WERI-Rb-1 (cell line): ENCODE data around the gene TBC1D1.
A peak's percentile ranks its signal among the peaks of the same experiment; 100 is the strongest.

Experiments used
- DNase-seq: peaks from one replicate; pipeline ENCODE4 v3.0.0-alpha.2; 2020
- H3K27ac ChIP-seq: fragments of 250-450 bp; sonication (Bioruptor Pico); 2 replicates; pipeline ENCODE4 v1.5.1; 2020; ENCODE audit warnings: mild to moderate bottlenecking, moderate library complexity
- H3K27me3 ChIP-seq: fragments of 250-450 bp; sonication (Bioruptor Pico); 2 replicates; pipeline ENCODE4 v1.5.1; 2021; ENCODE audit warnings: mild to moderate bottlenecking, low read depth, moderate library complexity; ENCODE audit not compliant: insufficient read depth, severe bottlenecking
- H3K36me3 ChIP-seq: fragments of 250-450 bp; sonication (Bioruptor Pico); 2 replicates; pipeline ENCODE4 v1.5.1; 2020; ENCODE audit warnings: mild to moderate bottlenecking, moderate library complexity
- H3K4me3 ChIP-seq: 2 replicates; pipeline ENCODE4 v1.5.1; 2011; ENCODE audit warnings: low read depth, mild to moderate bottlenecking, control low read depth, low read length
- H3K9me3 ChIP-seq: fragments of 250-450 bp; sonication (Bioruptor Pico); 2 replicates; pipeline ENCODE4 v1.5.1; 2021; ENCODE audit warnings: mild to moderate bottlenecking, moderate library complexity; ENCODE audit not compliant: severe bottlenecking
- CTCF ChIP-seq: IDR thresholded peaks from 2 replicates; pipeline ENCODE4 v1.5.1; 2011; ENCODE audit warnings: low read depth, mild to moderate bottlenecking, control low read depth, inconsistent platforms, low read length

TBC1D1 gene

GRCh38 chr4:37882665-37883296, 8.1 kb upstream of the TBC1D1 start:
- no peak for TF ChIP-seq CTCF
- DNase-seq = no peak

GRCh38 chr4:37884855-37885487, 5.9 kb upstream of the TBC1D1 start:
- no peak for DNase-seq
- no peaks in the 10 kb centered on the region for H3K9me3 ChIP-seq
- no peak overlapping the region for H3K4me3 ChIP-seq
- TF ChIP-seq CTCF = no peak
- H3K27me3 ChIP-seq = no peaks in the 10 kb centered on the region
- no peaks in the 10 kb centered on the region for H3K36me3 ChIP-seq
- no peak overlapping the region for H3K27ac ChIP-seq

More at GRCh38 chr4:37882665-37883296, 8.1 kb upstream of the TBC1D1 start:
- Histone ChIP-seq H3K9me3 (no peaks in the 10 kb centered on the region), H3K27ac (no peak overlapping the region), H3K36me3 (no peaks in the 10 kb centered on the region), H3K27me3 (no peaks in the 10 kb centered on the region), H3K4me3 (no peak overlapping the region)

DNA sequence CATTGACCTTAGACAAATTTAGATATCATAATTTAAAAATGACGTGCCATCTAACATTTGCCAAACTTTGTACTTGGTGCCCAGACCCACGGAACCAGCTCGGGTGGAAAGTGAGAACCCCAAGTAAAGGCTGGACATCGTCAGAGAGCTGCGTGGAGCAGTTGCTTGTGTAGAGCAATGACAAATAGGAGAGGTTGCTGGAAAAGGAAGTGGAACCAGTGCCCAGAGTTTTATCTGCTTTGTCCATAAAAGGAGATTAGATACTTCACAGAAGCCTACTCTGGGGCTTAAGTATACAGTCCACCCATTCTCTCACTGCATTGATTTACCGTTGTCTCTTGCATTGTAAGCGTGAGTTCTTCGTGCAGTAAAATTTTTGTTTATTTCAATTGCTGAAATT, 5.4 kb upstream of the TBC1D1 start:
- Histone ChIP-seq H3K4me3 (no peak overlapping the region), H3K36me3 (no peaks in the 10 kb centered on the region), H3K27me3 (no peaks in the 10 kb centered on the region), H3K27ac (no peak overlapping the region), H3K9me3 (peaks cover 2% of the 10 kb centered on the region)
- DNase-seq = no peak
- TF ChIP-seq CTCF = no peak

- no peak for TF ChIP-seq CTCF
- Histone ChIP-seq H3K27me3 (no peaks in the 10 kb centered on the region), H3K4me3 (peak overlapping the region; percentile 67), H3K9me3 (peaks cover 3% of the 10 kb centered on the region), H3K27ac (no peak overlapping the region), H3K36me3 (no peaks in the 10 kb centered on the region)
- DNase-seq = no peak
Measured at GRCh38 chr4:37889849-37890800, 759 bp upstream of the TBC1D1 start.

GRCh38 chr4:37891260-37892159, 626 bp downstream of the TBC1D1 start:
- Histone ChIP-seq H3K4me3 (peak overlapping the region; percentile 67), H3K27me3 (no peaks in the 10 kb centered on the region), H3K36me3 (no peaks in the 10 kb centered on the region), H3K9me3 (peaks cover 3% of the 10 kb centered on the region), H3K27ac (peak overlapping the region; percentile 54)
- peak; percentile 42 for DNase-seq
- 0 out of 2 replicates have a peak, but pooled peaks have one; percentile 23 for TF ChIP-seq CTCF
